ENCODE results near the gene RBFOX2. TPM values are rescaled to one million over a fixed set of nuclear protein-coding genes. Genes with fewer than 3 reads are reported as not detected.

The RBFOX2 gene
- total RNA-seq, 1 donor from 2014 or later = 70.0 TPM

DNA sequence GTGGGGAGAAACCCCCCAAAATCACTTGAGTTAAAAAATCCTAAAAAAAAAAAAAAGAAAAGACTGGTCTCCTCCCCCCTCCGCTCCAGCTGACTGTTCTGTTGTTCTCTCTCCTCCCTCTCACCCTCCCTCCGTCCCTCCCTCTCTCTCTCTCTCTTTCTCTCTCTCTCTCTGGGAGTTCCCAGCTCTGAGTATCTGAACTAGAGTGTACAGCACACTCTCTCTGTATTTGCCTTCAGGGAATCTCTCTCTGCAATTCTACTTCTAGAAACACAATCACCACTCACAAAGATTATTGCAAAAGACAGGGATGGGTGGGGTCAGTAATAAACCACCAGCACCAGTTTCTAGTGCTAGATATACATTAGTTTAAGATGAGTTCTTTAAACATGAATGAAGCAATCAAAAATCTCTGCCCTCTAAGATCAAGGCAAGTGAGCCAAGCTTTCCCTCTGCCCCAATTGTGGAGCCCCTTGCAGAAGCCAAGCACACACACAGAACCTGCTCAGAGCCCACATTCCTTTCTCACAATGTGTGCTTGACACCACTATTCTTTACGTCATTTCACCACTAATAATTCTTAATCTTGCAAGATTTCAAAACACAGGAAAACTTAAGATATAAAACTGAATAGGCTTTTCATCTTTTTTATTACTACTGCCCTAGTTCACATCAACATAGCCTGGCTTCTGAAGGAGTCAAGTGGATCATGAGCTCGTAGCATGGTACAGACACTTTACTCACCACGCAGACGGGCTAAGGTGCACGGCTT, 133.5 kb downstream of the RBFOX2 start:
- Histone ChIP-seq H3K27ac (peak overlapping the region; percentile 81), H3K9me3 (no peaks in the 10 kb centered on the region), H3K27me3 (no peaks in the 10 kb centered on the region), H3K4me3 (peak overlapping the region; percentile 22 to 25), H3K36me3 (no peaks in the 10 kb centered on the region), H3K4me1 (peaks cover 73% of the 10 kb centered on the region)
- DNase-seq (ENCODE audit: extremely low spot score in 2 of 2) = no peak
- no peak for TF ChIP-seq POLR2A (IDR thresholded peaks at IDR 0.05)
- peak; percentile 17 to 79 for TF ChIP-seq POLR2AphosphoS5 (IDR thresholded peaks at IDR 0.05; ENCODE audit: insufficient read depth in 1 of 2, low read depth in 1 of 2)
- intact Hi-C loops (cut with DNase I) = no loop called here

- H3K27me3 ChIP-seq = no peaks in the 10 kb centered on the region
- H3K4me3 ChIP-seq = peak overlapping the region; percentile 22 to 25
- peaks cover 68% of the 10 kb centered on the region for H3K4me1 ChIP-seq
- H3K36me3 ChIP-seq = no peaks in the 10 kb centered on the region
- peak overlapping the region; percentile 81 for H3K27ac ChIP-seq
- intact Hi-C loops (cut with DNase I) = no loop called here
- H3K9me3 ChIP-seq = no peaks in the 10 kb centered on the region
- DNase-seq (ENCODE audit: extremely low spot score in 2 of 2) = no peak
- no peak for TF ChIP-seq CTCF (IDR thresholded peaks at IDR 0.05)
- TF ChIP-seq POLR2AphosphoS5 (IDR thresholded peaks at IDR 0.05; ENCODE audit: insufficient read depth in 1 of 2, low read depth in 1 of 2) = no peak
- TF ChIP-seq POLR2A (IDR thresholded peaks at IDR 0.05) = no peak
These were observed 134.2 kb downstream of the RBFOX2 start for GRCh38 chr22:35894464-35894878.

- intact Hi-C loops (cut with DNase I) = no loop called here
- Histone ChIP-seq H3K9me3 (no peaks in the 10 kb centered on the region), H3K4me3 (peak overlapping the region in 1 of 2 donors; percentile 25), H3K27me3 (no peaks in the 10 kb centered on the region), H3K36me3 (no peaks in the 10 kb centered on the region), H3K27ac (peak overlapping the region; percentile 10), H3K4me1 (peaks cover 62% of the 10 kb centered on the region)
- no peak for DNase-seq (ENCODE audit: extremely low spot score in 2 of 2)
- no peak for TF ChIP-seq POLR2AphosphoS5 (IDR thresholded peaks at IDR 0.05; ENCODE audit: insufficient read depth in 1 of 2, low read depth in 1 of 2)
- no peak for TF ChIP-seq POLR2A (IDR thresholded peaks at IDR 0.05)
- TF ChIP-seq CTCF (IDR thresholded peaks at IDR 0.05) = no peak
These were observed 134.9 kb downstream of the RBFOX2 start for GRCh38 chr22:35893698-35894097.

DNA sequence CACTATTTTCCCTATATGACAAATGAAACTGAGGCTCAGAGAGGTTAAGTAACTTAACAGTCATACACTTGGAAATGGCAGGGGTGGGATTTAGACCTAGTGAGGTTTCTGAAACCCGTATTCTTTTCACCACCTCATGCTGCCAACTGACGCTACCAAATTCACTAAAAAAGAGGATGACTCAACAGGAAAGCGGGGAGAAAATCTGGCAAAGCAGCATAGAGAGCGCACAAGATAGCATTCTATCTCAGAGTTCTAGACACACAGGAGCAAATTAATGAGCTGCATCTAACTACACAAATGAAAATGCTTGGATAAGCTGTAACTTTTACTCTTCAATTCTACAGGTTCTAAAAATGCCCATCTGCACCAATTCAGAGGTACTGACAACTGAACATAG, 136.4 kb downstream of the RBFOX2 start:
- H3K27me3 ChIP-seq = no peaks in the 10 kb centered on the region
- peaks cover 60% of the 10 kb centered on the region for H3K4me1 ChIP-seq
- H3K9me3 ChIP-seq = no peaks in the 10 kb centered on the region
- no peaks in the 10 kb centered on the region for H3K36me3 ChIP-seq
- peak overlapping the region; percentile 13 for H3K27ac ChIP-seq
- DNase-seq (ENCODE audit: extremely low spot score in 2 of 2) = no peak
- TF ChIP-seq POLR2A (IDR thresholded peaks at IDR 0.05) = no peak
- no peak for TF ChIP-seq CTCF (IDR thresholded peaks at IDR 0.05)
- TF ChIP-seq POLR2AphosphoS5 (IDR thresholded peaks at IDR 0.05; ENCODE audit: insufficient read depth in 1 of 2, low read depth in 1 of 2) = peak in 1 of 2 donors; percentile 12
- no peak overlapping the region for H3K4me3 ChIP-seq
- intact Hi-C loops (cut with DNase I) = no loop called here

DNA sequence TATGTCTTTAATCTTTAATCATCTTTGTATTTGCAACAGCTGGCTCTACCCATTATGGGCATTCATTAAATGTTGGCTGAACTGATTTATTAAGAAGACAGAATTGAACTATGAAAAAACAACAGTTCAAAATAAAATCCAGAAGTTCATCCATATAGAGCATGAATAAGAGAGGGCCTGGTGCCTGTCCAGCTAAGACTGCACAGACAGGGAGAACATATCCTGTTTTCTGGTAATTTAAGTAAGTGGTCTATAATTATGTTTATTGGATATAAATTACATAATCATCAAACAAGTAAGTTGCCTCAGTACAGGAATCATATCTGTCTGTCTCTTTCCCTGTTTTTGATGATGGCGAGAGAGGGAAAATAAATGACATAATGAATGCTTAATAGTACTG, 137.2 kb downstream of the RBFOX2 start:
- DNase-seq (ENCODE audit: extremely low spot score in 2 of 2) = no peak
- H3K4me1 ChIP-seq = peaks cover 54% of the 10 kb centered on the region
- no peak overlapping the region for H3K4me3 ChIP-seq
- no peak for TF ChIP-seq POLR2AphosphoS5 (IDR thresholded peaks at IDR 0.05; ENCODE audit: insufficient read depth in 1 of 2, low read depth in 1 of 2)
- no peak for TF ChIP-seq CTCF (IDR thresholded peaks at IDR 0.05)
- TF ChIP-seq POLR2A (IDR thresholded peaks at IDR 0.05) = no peak
- intact Hi-C loops (cut with DNase I) = no loop called here
- no peaks in the 10 kb centered on the region for H3K27me3 ChIP-seq
- H3K36me3 ChIP-seq = no peaks in the 10 kb centered on the region
- H3K27ac ChIP-seq = peak overlapping the region; percentile 13
- H3K9me3 ChIP-seq = no peaks in the 10 kb centered on the region
